Thymus (tissue), 11 donors: Measurements from ENCODE around the gene CACNA2D2. TPM values are rescaled to one million over a fixed set of nuclear protein-coding genes. Genes with fewer than 3 reads are reported as not detected.

Experiments used
- DNase-seq, 9 donors: peaks; one replicate each; pipeline ENCODE4 v3.0.0-alpha.2; 2013; ENCODE audit warnings: low spot score in 9 of 9, low read depth in 6 of 9, missing footprints in 1 of 9
- H3K27ac ChIP-seq, 2 donors: one replicate each; pipeline ENCODE4 v1.5.1; 2013; ENCODE audit warnings: control low read depth in 1 of 2, low read depth in 1 of 2, low read length in 1 of 2, mild to moderate bottlenecking in 1 of 2, moderate library complexity in 1 of 2
- H3K27me3 ChIP-seq, 2 donors: one replicate each; pipeline ENCODE4 v1.5.1; 2013; ENCODE audit warnings: low read length in 1 of 2; ENCODE audit not compliant: control insufficient read depth in 2 of 2, insufficient read depth in 1 of 2
- H3K36me3 ChIP-seq, 2 donors: one replicate each; pipeline ENCODE4 v1.5.1; 2013; ENCODE audit warnings: low read length in 1 of 2, mild to moderate bottlenecking in 1 of 2, moderate library complexity in 1 of 2; ENCODE audit not compliant: control insufficient read depth in 2 of 2, insufficient read depth in 2 of 2
- H3K4me1 ChIP-seq, 2 donors: one replicate each; pipeline ENCODE4 v1.5.1; 2013; ENCODE audit warnings: low read length in 2 of 2; ENCODE audit not compliant: control insufficient read depth in 2 of 2, insufficient read depth in 2 of 2
- H3K4me3 ChIP-seq, 2 donors: one replicate each; pipeline ENCODE4 v1.5.1; 2013; ENCODE audit warnings: low read length in 2 of 2, control low read depth in 1 of 2, mild to moderate bottlenecking in 1 of 2
- H3K9me3 ChIP-seq, 2 donors: one replicate each; pipeline ENCODE4 v1.5.1; 2013; ENCODE audit warnings: low read length in 1 of 2, mild to moderate bottlenecking in 1 of 2; ENCODE audit not compliant: control insufficient read depth in 2 of 2, insufficient read depth in 1 of 2
- WGBS: extraction: QIAGEN DNeasy Blood & Tissue Kit; methylation state at CpG from one replicate; pipeline ENCODE4 v1.1.7; 2013; 5-methylcytosine and 5-hydroxymethylcytosine counted together
- polyA plus RNA-seq: library from polyadenylated mRNA; stranded (reverse); fragments of 200-250 nt; gene quantifications from one replicate; pipeline ENCODE4 v1.2.3, GENCODE V29; 2013
- total RNA-seq: library from RNA; stranded (reverse); fragments of 120-200 nt; gene quantifications from one replicate; pipeline ENCODE4 v1.2.4, GENCODE V29; 2013
- donor health status: healthy.

CACNA2D2 gene
- total and polyA plus RNA-seq, 2 donors = 0.57 to 1.5 TPM

DNA sequence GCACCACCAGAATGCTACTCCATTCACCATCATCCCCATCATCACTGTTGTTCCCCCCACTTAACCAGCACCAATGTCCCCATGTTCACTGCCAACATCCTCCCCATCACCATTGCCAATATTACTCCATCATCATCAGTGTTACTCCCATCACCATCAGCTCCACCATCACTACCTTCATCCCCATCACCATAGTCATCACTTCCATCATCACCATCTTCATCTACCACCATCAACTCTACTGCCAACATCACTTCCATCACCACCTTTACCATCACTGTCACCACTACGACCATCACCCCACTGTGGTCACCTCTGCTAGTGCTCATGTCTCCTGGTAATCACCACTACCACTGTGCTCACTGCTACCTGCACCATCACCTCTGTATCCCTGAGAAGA lies 96.9 kb downstream of the CACNA2D2 start:
- 67% methylated on average over 1 of the region's 1 CpG for WGBS
- Histone ChIP-seq H3K4me1 (no peaks in the 10 kb centered on the region), H3K9me3 (no peaks in the 10 kb centered on the region), H3K36me3 (no peaks in the 10 kb centered on the region), H3K4me3 (no peak overlapping the region), H3K27me3 (no peaks in the 10 kb centered on the region), H3K27ac (no peak overlapping the region)
- DNase-seq = no peak

GRCh38 chr3:50405249-50405648 lies 98.2 kb downstream of the CACNA2D2 start:
- peak; percentile 18 to 77 (median 52) for DNase-seq
- Histone ChIP-seq H3K27ac (no peak overlapping the region), H3K36me3 (no peaks in the 10 kb centered on the region), H3K4me1 (no peaks in the 10 kb centered on the region), H3K27me3 (no peaks in the 10 kb centered on the region), H3K9me3 (no peaks in the 10 kb centered on the region), H3K4me3 (no peak overlapping the region)
- WGBS = 24% methylated on average over 8 of the region's 8 CpGs

DNA sequence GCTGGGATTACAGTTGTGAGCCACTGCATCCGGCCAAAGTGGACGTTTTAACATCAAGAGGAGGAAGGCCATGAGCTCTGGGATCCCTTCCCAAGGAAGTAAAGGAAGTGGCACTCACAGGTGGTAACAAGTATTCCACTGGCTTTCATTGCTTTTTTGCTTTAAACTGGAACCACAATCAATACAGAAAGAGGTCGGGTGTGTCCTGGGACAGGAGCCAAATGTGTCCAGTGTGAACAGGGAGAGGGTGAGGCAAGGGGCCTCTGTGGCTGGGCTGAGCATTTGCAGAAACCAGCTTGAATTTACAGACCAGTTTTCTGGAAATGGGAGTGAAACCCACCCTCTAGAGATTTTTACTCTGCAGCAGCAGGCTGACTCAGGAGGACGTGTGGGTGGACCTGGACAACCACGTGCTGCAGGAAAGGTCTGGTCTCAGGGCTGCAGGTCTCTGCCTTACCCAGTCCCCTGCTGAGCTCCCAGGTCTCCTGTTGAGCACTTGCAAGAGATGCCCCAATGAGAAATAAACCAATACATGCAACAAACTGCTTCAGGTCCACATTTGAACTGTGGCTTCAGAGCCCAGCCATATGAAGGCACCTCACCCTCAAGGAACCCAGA lies 101.3 kb downstream of the CACNA2D2 start:
- no peaks in the 10 kb centered on the region for H3K36me3 ChIP-seq
- H3K27me3 ChIP-seq = no peaks in the 10 kb centered on the region
- WGBS = 59% methylated on average over 5 of the region's 5 CpGs
- H3K4me1 ChIP-seq = no peaks in the 10 kb centered on the region
- H3K27ac ChIP-seq = no peak overlapping the region
- H3K9me3 ChIP-seq = no peaks in the 10 kb centered on the region
- H3K4me3 ChIP-seq = no peak overlapping the region
- no peak for DNase-seq

GRCh38 chr3:50396502-50396901 lies 106.9 kb downstream of the CACNA2D2 start:
- no peaks in the 10 kb centered on the region for H3K36me3 ChIP-seq
- no peaks in the 10 kb centered on the region for H3K9me3 ChIP-seq
- no peak overlapping the region for H3K4me3 ChIP-seq
- no peak overlapping the region for H3K27ac ChIP-seq
- no peaks in the 10 kb centered on the region for H3K4me1 ChIP-seq
- H3K27me3 ChIP-seq = no peaks in the 10 kb centered on the region
- WGBS = 97% methylated on average over 10 of the region's 10 CpGs
- DNase-seq = no peak

DNA sequence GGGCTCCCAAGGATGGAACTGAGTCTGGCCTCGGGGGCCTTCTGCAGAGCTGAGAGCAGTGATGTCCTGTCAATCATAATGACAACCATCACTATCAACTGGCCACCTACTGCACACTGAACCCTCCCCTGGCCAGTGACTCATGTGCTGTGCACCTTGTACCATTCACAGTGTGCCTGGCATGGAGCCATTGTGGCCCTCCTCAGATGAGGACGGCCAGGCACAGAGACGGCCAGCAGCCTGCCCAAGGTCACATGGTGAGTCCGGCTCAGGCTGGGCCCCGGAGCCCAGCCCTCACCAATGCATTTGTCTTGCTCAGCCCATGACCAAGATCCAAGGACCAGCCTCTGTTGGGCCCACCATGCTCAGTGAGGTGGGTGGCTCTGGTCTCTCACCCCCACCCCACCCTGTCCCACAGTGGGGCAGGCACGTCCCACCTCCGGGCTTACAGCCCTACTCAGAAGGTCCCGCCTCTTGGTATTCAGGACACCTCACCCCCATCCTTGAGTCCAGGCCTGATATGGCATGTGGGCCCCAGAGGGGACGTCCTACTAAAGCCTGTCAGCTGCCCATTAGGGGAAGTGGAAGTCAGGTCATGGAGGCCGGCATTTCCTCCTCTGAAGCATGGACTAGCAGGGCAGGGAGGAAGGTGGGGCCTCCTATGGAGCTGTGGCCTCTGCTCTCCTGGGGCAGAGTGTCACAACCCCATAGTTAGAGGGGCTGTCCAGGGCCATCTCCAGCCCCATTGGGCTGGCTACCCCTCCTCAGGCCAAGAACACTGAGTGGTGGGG lies 108.2 kb downstream of the CACNA2D2 start:
- no peak overlapping the region for H3K4me3 ChIP-seq
- H3K27ac ChIP-seq = no peak overlapping the region
- no peaks in the 10 kb centered on the region for H3K9me3 ChIP-seq
- no peak for DNase-seq
- no peaks in the 10 kb centered on the region for H3K27me3 ChIP-seq
- H3K36me3 ChIP-seq = no peaks in the 10 kb centered on the region
- H3K4me1 ChIP-seq = no peaks in the 10 kb centered on the region
- WGBS = 87% methylated on average over 10 of the region's 10 CpGs

- no peak overlapping the region for H3K4me3 ChIP-seq
- no peaks in the 10 kb centered on the region for H3K36me3 ChIP-seq
- no peaks in the 10 kb centered on the region for H3K4me1 ChIP-seq
- no peaks in the 10 kb centered on the region for H3K9me3 ChIP-seq
- 93% methylated on average over 5 of the region's 5 CpGs for WGBS
- H3K27me3 ChIP-seq = no peaks in the 10 kb centered on the region
- DNase-seq = no peak
- no peak overlapping the region for H3K27ac ChIP-seq
Observed at GRCh38 chr3:50393061-50393460, 110.4 kb downstream of the CACNA2D2 start.

- no peak for DNase-seq
- Histone ChIP-seq H3K36me3 (no peaks in the 10 kb centered on the region), H3K4me1 (no peaks in the 10 kb centered on the region), H3K27me3 (no peaks in the 10 kb centered on the region), H3K27ac (no peak overlapping the region), H3K4me3 (no peak overlapping the region), H3K9me3 (no peaks in the 10 kb centered on the region)
- WGBS = 86% methylated on average over 5 of the region's 5 CpGs
Observed at GRCh38 chr3:50392101-50392715, 111.2 kb downstream of the CACNA2D2 start.

- no peaks in the 10 kb centered on the region for H3K4me1 ChIP-seq
- DNase-seq = no peak
- H3K9me3 ChIP-seq = no peaks in the 10 kb centered on the region
- H3K4me3 ChIP-seq = no peak overlapping the region
- H3K27ac ChIP-seq = peak overlapping the region in 1 of 2 donors; percentile 49
- no peaks in the 10 kb centered on the region for H3K27me3 ChIP-seq
- H3K36me3 ChIP-seq = no peaks in the 10 kb centered on the region
- WGBS = 95% methylated on average over 12 of the region's 12 CpGs
Observed at GRCh38 chr3:50390508-50391224, 112.8 kb downstream of the CACNA2D2 start.

GRCh38 chr3:50389414-50389767 lies 114.0 kb downstream of the CACNA2D2 start:
- Histone ChIP-seq H3K36me3 (no peaks in the 10 kb centered on the region), H3K27me3 (no peaks in the 10 kb centered on the region), H3K27ac (no peak overlapping the region), H3K9me3 (no peaks in the 10 kb centered on the region), H3K4me3 (no peak overlapping the region), H3K4me1 (no peaks in the 10 kb centered on the region)
- no peak for DNase-seq
- WGBS = 95% methylated on average over 6 of the region's 6 CpGs
